ENCODE data around the gene RGS10.

GRCh38 chr10:119479532-119479931 is 63.0 kb downstream of the RGS10 start:
- TF ChIP-seq CTCF (IDR thresholded peaks at IDR 0.05; ENCODE audit: insufficient read depth, low read length, poor library complexity, severe bottlenecking) (no peak), EZH2phosphoT487 (conservative IDR thresholded peaks at IDR 0.05; ENCODE audit: low read length) (no peak)
